Tibial artery (tissue), 4 donors: ENCODE data around the gene AK8.
A peak's percentile ranks its signal among the peaks of the same experiment; 100 is the strongest.

Experiments
- DNase-seq, 2 donors: peaks; one replicate each; pipeline ENCODE4 v3.0.0-alpha.2; 2019
- H3K27ac ChIP-seq, 2 donors: fragments of 200-600 bp; sonication (generic) in 1 of 2; 1 replicate in 1 of 2; 2 replicates in 1 of 2; pipeline ENCODE4 v1.5.1; 2018 to 2019; ENCODE audit warnings: mild to moderate bottlenecking in 1 of 2
- H3K27me3 ChIP-seq, 2 donors: fragments of 200-600 bp; sonication (generic) in 1 of 2; one replicate each; pipeline versions ENCODE4 v1.5.1 to v1.6.0; 2016 to 2019
- H3K36me3 ChIP-seq, 3 donors: fragments of 200-600 bp; sonication (generic) in 2 of 3; one replicate each; pipeline ENCODE4 v1.5.1; 2016 to 2019; ENCODE audit warnings: mild to moderate bottlenecking in 2 of 3
- H3K4me1 ChIP-seq, 4 donors: fragments of 200-600 bp; sonication (generic) in 2 of 4; 1 replicate in 3 of 4; 2 replicates in 1 of 4; pipeline ENCODE4 v1.5.1; 2016 to 2019
- H3K4me3 ChIP-seq, 2 donors: fragments of 200-600 bp; sonication (generic) in 1 of 2; 1 replicate in 1 of 2; 2 replicates in 1 of 2; pipeline ENCODE4 v1.5.1; 2018 to 2019; ENCODE audit warnings: mild to moderate bottlenecking in 2 of 2
- H3K9me3 ChIP-seq, 3 donors: fragments of 200-600 bp; sonication (generic) in 1 of 3; one replicate each; pipeline ENCODE4 v1.5.1; 2016 to 2019
- CTCF ChIP-seq, 2 experiments: fragments of 200-600 bp in 1 of 2; fragments of 450-650 bp in 1 of 2; IDR thresholded peaks; one replicate each; pipeline ENCODE4 v1.5.1; 2017 to 2019; ENCODE audit warnings: antibody characterized with exemption in 2 of 2, mild to moderate bottlenecking in 1 of 2, moderate library complexity in 1 of 2
- intact Hi-C: fragments of 100-400 bp; cut with DNase I; formaldehyde crosslinking; loops from one replicate; pipeline ENCODE4 v1.15.0; 2023; ENCODE audit warnings: low total_unique reads

AK8 gene

GRCh38 chr9:132903574-132904492, 25.7 kb upstream of the AK8 start:
- H3K4me3 ChIP-seq = no peak overlapping the region
- no peak overlapping the region for H3K27ac ChIP-seq
- TF ChIP-seq CTCF (IDR thresholded peaks at IDR 0.05) = no peak
- H3K36me3 ChIP-seq = peaks cover 69 to 94% (median 83%) of the 10 kb centered on the region in 3 donors
- no peak for DNase-seq
- H3K27me3 ChIP-seq = no peaks in the 10 kb centered on the region
- no peaks in the 10 kb centered on the region for H3K4me1 ChIP-seq
- H3K9me3 ChIP-seq = no peaks in the 10 kb centered on the region
- intact Hi-C loops = no loop called here

- Histone ChIP-seq H3K27ac (no peak overlapping the region), H3K27me3 (no peaks in the 10 kb centered on the region), H3K36me3 (peaks cover 73 to 98% (median 83%) of the 10 kb centered on the region in 3 donors), H3K4me1 (no peaks in the 10 kb centered on the region), H3K4me3 (no peak overlapping the region), H3K9me3 (no peaks in the 10 kb centered on the region)
- intact Hi-C loops = no loop called here
- peak; percentile 89 to 95 for TF ChIP-seq CTCF (IDR thresholded peaks at IDR 0.05)
- peak; percentile 57 to 84 for DNase-seq
Observed at GRCh38 chr9:132901858-132902831, 24.1 kb upstream of the AK8 start.

- Histone ChIP-seq H3K27me3 (no peaks in the 10 kb centered on the region), H3K4me1 (peaks cover 0 to 6% (median 0%) of the 10 kb centered on the region in 4 donors), H3K9me3 (no peaks in the 10 kb centered on the region), H3K27ac (no peak overlapping the region), H3K4me3 (no peak overlapping the region), H3K36me3 (peaks cover 60 to 94% (median 83%) of the 10 kb centered on the region in 3 donors)
- DNase-seq = no peak
- intact Hi-C loops = no loop called here
- no peak for TF ChIP-seq CTCF (IDR thresholded peaks at IDR 0.05)
Observed at GRCh38 chr9:132898051-132898450, 20.0 kb upstream of the AK8 start.

- Histone ChIP-seq H3K4me1 (peaks cover 0 to 6% (median 0%) of the 10 kb centered on the region in 4 donors), H3K9me3 (no peaks in the 10 kb centered on the region), H3K27me3 (no peaks in the 10 kb centered on the region), H3K4me3 (no peak overlapping the region), H3K36me3 (peaks cover 54 to 95% (median 89%) of the 10 kb centered on the region in 3 donors), H3K27ac (no peak overlapping the region)
- no peak for DNase-seq
- intact Hi-C loops = no loop called here
- no peak for TF ChIP-seq CTCF (IDR thresholded peaks at IDR 0.05)
Observed at GRCh38 chr9:132896906-132897305, 18.8 kb upstream of the AK8 start.

- Histone ChIP-seq H3K4me3 (no peak overlapping the region), H3K9me3 (no peaks in the 10 kb centered on the region), H3K27me3 (no peaks in the 10 kb centered on the region), H3K4me1 (peaks cover 0 to 6% (median 0%) of the 10 kb centered on the region in 4 donors), H3K36me3 (peaks cover 50 to 94% (median 91%) of the 10 kb centered on the region in 3 donors), H3K27ac (no peak overlapping the region)
- DNase-seq = peak in 1 of 2 donors; percentile 44
- intact Hi-C loops = no loop called here
- no peak for TF ChIP-seq CTCF (IDR thresholded peaks at IDR 0.05)
Observed at GRCh38 chr9:132896264-132896663, 18.2 kb upstream of the AK8 start.
